Inflammatory macrophage treated with lipopolysaccharide for 4 hours (primary cell): Measurements from ENCODE around the gene PPP3CA.

ENCODE experiments used
- DNase-seq: peaks from one replicate; pipeline ENCODE4 v3.0.0-alpha.2; 2020

Gene PPP3CA

DNA sequence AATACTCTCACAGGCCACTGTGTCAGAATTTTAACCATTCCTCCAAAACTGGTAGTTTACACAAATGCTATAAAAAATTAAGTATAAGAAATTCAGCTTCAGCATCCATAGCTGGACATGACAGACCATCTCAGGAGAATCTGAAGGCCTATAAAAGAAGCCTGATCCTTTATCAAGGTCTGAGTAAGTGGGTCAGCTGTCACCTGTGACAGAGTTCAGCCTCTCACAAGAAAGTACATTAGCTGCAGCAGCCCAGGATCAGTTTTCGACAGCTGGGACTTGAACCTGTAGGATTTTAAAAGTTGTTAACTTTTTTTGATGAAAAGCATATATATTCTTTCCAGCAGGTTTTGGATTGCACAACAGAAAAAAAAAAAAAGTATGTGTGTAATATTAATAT is 60.7 kb downstream of the PPP3CA start:
- no peak for DNase-seq

DNA sequence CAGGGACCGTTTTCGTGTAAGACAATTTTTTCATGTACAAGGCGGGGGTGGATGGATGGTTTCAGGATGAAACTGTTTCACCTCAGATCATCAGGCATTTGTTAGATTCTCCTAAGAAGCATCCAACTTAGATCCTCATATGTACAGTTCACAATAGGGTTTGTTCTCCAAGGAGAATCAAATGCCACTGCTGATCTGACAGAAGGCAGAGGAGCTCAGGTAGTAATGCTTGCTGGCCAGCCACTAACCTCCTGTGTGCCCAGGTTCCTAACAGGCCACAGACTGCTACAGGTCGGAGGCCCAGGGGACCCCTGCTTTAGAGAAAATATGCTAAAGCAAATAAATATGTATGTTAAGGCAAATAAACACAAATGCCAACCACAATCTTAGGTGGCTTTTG is 61.3 kb downstream of the PPP3CA start:
- no peak for DNase-seq

DNA sequence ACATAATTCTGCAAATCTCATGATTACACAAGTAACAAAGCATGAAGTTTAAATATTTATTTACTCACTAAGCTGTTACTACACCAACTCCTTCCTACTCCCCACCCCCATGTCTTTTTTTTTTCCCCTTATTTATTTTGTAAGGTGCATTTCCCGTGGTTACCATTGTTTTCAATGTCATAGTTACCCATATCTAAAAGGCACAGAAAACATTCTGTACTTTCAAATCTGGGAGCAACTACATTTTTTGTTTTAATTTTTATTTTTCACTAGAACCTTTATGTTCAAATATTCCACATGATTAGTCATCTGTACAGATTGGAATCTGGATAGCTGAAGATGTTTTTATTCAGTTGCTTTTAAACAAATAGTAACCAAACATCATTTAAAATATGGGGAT is 62.8 kb downstream of the PPP3CA start:
- DNase-seq: peak; percentile 33

DNA sequence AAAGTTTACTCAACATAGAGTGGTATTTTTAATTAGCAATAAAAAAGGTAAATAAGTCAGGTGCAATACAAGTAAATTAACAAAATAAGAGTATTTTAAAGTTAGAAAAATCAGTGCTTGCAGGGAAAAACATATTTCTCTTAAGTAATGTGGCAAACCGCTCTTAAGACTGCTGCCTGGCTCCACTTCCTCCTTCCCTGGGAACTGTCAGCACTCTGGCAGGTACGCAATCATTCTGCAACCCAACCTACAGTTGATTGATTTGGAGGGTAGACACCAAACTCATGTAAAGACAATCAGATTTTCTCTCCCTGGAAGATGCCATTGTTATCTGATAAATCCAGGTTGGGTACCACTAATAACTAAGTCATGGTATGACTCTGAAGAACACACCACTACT is 63.9 kb downstream of the PPP3CA start:
- DNase-seq: peak; percentile 41

DNA sequence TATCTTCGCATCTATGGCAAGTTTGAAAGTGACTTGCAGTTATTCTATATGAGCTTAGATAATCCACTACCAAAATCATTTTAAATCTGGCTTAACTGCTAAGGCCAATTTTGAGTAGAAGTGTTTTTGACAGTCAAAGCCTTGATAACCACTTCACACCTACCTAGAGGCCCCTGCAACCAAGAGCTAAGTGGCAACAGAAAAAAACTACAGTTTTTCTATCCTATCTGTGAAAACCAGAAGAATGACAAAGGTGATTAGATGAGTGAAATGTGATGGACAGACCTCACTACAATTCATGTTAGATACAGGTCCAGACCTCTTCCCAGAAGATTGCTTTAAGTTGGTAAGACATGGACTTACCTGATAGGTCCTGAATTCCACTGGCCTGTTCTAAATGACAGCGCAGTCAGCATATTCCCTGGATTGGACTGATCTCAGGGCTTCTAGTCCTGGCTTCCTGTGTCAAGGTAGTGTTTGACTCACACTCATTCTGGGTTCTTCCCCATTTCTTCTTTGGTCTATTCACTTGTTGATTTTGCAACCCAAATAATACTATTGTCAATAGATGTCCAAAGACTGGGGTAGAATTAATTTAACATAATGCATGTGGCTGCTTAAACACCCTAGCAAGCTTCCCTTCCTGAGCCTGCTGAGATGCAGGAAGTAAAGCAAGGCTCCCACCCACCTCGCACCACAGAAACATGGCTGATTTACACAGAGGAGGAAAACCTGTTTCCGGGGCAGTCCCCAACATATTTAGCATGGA is 65.1 kb downstream of the PPP3CA start:
- DNase-seq: peak; percentile 68

DNA sequence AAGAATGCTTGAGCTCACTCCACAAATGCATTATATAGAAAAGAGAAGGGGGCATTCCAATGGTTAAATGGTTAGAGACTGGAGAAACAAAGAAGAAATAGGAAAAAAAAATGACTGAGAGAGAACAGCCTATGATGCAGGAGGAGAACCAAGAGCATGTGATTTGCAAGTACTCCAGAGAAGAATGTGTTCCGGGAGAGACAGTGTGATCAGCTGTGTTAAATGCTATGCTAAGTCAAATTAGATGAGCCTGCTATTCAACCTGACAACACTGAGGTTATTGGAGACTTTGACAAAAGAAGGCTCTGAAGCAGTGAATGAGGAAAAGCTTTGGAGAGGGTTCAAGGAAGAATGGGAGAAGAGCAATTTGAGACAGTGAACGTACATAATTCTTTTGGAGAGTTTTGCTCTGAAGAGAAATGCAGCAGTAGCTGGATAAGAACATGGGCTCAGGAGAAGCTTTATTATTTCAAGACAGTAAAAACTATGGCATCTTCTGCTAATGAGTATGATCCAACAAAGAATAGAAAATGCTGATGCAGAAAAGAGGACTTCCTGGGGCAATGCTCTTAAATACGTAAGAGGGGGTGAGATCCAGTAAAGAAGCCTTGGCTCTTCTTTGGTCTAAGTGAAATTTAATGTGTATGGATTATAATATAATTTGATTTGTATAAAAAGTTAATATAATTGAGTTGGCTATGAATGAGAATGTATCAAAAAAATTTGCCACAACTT is 66.3 kb downstream of the PPP3CA start:
- DNase-seq: no peak

DNA sequence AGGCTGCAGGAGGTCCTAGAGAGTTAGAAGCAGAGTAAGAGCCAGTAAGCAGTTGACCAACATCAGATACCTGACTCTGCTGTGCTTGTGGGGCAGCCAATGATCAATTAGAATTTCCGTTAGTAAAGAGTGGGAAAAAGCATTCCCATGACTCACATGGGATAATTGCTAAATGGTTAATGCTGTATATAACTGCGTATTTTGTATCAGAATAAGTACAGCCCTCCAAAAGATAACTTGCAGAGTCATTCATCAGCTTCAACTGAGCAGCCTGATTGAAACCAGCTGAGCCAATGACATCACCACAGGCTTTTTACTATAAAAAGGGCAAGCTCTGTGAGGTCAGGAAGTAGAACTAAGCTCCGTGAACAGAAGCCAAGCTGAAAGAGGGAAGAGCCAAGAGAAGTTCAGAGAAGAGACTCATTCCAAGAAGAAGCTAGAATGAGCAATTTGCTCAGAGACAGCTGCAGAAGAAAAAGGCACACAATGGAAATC is 67.9 kb downstream of the PPP3CA start:
- peak; percentile 84 for DNase-seq

DNA sequence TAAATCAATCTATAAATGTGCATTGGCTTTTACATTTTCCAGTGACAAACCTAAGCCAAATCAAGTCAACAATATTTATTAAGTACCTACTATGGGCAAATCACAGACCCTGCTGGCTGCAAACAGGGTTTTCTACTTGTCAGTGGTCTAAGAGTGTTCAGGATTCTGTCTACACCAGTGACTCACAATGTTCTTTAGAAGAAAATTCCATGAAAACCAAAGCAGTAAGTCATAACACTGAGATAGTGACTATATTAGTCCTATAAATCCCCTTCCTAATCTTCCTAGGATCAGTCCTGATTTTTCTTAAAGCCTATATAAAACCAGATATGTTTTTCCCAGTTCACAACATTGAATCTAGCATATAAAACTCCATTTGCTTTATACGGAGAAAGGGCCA is 69.7 kb downstream of the PPP3CA start:
- DNase-seq: no peak

DNA sequence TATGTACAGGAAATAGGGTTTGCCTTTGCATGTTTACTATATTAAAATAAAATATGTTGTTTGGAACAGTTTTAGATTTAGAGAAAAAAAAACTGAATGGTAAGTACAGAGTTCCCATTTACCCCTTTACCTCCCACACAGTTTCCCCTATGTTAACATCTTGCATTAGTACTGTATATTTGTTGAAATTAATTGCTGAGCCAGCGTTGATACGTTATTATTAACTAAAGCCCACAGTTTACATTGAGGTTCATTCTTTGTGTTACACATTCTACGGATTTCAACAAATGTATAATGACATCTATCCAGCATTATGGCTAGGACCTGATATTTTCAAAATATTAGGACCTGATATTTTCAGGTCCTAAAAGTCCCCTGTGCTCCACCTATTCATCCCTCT is 70.7 kb downstream of the PPP3CA start:
- no peak for DNase-seq

DNA sequence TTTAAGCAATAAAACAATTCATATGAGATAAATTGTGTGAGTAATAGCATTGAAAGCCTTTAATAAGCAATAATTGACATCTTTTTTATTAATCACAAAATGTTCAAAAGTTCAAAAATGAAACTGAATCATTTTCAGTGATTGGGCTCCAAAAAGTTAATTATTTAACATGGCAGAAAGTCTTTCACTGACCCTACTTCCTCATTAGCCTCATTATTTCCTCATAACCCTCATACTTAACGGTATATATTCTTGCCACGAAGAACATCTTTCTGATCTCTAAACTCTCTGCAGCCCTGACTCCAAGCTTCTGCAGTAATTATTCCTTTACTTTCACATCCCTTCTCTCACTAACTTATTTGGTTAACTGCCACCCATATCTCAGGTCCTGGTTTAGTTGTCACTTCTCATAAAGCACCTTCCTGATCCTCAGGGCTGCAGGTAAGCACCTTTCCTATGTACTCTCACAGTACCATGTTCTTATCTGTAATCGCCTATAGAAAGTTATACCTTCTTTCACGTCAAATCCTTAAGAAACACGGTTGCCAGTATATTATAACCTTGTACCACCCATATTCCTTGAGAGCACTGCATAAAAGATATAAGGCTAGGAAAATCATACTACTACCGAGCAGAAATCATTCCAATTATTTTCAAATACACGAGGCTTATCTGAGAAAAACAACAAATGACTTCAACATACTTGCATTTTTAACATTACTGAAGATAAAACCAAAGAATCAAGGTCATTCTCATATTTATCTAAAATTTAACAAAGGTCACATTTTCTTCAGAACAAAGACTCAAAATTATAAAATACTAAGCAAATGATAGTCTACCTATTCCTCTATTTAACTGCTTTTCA is 72.2 kb downstream of the PPP3CA start:
- DNase-seq: peak; percentile 39

DNA sequence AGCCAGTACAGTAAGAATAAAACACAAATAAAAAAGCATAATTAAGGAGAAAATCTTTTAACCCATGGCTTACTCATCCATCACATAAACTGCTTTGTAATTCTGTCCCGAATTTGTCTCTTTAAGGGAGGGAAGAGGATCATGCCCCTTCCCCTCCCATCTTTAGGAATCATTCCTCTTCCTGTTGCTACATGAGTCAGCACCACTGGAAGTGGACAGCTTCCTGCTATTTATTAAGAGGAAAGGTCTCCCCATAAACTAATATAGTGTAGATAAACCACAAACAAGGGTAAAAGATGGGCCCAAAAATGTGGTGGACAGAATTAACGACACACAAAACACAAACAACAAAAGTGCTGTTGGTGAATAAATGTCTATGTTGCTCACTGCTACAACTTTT is 75.8 kb downstream of the PPP3CA start:
- DNase-seq: no peak

DNA sequence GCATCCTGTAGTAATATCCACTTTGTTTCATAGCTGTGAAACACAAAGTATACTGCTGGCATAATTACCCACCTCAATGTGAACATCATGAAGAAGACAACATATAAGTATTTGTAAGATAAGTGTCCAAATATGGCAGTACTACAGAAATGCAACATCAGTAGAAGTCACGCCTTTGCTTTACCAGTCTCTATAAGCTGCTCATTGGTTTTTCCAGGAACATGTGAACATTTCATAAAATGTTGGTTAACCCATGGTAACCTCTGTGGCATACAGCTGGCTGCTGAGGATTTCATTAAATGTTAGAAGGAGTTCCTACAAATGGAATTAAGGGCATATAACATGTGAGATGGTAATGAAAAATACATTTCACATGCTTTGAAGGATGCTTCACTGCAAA is 77.6 kb downstream of the PPP3CA start:
- no peak for DNase-seq

DNA sequence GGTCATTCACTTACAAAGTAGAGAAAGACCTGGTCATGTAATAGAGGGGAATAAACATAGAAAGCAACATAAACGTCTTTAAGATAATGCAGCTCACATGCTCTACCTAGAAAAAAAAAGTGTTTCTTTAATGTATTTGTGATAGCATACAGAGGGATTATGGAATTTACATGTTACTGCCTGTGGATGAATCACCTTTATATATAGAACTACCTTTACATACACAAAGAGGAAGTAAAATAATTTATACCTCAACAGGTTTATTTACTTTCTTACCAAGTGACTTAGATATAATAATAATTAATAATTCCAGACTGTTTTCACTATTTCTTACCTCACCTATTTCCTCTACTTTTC is 81.5 kb downstream of the PPP3CA start:
- no peak for DNase-seq

DNA sequence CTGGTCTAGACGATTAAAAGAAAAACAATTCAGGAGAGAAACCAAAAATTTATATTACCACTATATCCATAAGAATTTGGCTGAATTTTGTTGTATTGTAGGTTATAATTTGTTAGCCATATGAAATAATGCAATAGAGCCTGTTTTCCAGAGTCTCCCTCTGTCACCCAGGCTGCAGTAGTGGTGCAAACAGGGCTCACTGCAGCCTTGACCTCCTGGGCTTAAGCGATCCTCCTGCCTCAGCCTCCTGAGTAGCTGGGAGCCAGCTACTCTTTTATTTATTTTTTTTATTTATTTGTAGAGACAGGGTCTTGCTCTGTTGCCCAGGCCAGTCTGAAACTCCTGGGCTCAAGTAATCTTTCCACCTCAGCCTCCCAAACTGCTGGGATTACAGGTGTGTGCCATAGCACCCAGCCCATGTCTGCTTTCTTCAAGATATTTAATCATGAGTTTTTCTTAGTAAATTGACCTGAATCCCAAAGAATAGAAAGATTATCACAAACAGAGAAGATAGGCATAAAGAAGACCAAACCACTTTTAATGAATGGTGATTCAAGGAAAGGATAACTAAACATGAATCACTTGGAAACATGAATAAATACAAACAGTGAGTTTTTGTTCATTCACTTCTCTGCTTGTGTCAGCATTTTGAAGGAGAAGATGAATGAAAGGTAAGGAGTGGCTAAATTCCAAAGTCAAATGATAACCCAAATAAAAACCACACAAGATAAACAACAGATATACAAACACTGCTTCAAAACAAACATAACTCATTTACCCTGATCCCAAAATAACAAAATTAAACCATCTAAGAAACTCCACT is 82.1 kb downstream of the PPP3CA start:
- no peak for DNase-seq

DNA sequence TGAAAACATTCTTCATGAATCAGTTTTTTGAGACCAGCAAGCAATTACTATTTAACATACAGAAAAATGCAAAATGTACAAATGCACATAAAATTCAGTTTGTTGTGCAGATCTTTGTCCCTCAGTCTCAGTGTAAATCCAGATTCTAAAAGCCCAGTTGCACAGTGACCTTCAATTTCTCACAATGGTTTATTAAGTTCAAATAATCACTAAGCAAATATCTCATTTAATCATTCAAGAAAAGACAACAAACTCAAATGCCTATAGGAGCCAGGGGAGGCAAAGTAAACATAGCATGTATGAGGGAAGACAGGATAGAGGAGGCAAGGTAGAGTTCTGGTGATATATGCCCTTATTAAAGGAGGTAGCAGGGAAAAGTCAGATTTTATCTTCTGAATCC is 82.8 kb downstream of the PPP3CA start:
- no peak for DNase-seq

DNA sequence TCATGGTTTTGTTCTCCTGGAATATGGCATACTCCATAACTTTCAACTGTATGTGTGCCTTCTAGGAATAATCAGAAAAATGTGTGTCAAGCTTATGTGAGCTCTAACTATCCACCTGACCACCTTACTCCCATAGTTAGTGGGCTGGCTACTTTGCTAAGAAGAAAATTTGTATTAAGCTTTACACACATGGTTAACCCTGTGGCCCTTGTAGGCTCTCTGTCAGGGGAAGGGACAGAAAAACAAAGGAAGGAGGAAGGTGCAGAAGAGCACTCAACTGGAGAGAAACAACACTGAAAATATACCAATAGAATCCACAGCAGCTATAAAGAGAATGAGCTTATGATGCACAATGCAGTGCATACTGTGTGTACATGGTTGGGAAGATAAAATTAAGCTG is 84.6 kb downstream of the PPP3CA start:
- no peak for DNase-seq

DNA sequence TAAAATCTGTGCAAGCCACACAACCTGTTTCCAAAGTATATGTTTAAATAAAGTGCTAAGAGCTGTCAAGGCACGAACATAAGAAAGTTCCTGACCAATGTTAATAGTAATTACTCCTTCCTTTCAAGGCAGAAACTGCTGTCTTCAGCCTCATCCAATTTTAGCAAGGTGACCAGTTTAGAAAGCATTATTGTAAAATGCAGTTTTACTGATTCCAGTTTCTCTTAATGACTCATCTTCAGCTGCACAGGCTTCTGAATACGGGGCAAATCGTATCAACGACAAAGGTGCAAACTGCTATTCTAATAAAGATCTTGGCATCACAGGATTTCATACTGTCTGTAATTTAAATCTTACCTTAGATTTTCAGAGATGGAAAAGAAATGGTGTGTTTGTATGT is 87.5 kb downstream of the PPP3CA start:
- no peak for DNase-seq

DNA sequence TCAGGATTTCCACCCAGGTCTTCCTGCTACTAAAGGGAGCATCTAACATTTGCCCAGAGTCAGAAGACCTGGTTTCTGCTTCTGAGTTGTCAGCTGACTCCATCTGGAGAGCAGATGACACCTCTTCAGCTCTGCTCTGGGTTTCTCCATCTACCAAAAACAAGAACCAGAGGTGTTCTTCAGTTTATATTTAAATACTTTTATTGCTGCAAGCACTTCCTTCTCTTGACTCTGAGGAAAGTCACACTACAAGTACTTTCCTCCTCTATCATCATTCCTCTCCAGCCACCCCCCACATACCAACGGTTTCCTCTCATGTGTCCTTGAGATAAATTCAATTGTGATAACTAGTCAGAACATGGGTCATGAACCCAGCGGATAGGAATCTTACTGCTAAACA is 88.4 kb downstream of the PPP3CA start:
- peak; percentile 18 for DNase-seq

DNA sequence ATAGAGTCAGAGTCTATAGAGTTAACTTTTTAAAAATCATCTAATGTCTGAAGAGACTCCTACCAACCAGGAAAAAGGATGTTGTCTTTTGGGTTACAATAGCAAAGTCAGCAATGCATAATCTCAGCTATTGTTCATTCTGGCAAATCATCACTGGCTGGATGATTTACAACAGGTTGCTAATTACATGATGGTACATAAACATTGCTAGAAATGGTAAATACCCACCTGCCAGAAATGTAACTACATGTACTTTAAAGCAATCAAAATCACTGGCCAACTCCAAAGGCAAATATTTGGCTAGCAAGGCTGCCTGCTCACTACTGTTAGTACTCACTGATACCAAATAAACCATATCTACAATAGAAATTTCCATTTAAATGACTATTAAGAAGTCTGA is 91.1 kb downstream of the PPP3CA start:
- DNase-seq: no peak

DNA sequence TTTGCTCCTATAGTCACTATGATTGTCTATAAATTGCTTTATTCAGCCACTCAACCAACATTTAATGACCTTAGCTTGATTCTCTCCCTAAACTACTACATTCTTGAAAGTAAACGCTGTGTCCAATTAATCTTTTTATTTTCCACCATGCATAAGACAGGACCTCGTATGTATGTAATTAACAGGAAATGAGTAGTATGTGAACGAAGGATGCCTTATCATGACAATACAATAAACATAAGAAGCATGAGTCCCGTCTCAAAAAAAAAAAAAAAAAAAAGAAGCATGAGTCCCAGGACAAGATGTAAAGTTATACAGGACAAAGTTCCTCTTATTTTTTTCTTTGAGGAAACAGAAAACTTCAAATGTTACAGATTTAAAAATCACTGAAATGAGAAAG is 92.5 kb downstream of the PPP3CA start:
- DNase-seq: no peak

DNA sequence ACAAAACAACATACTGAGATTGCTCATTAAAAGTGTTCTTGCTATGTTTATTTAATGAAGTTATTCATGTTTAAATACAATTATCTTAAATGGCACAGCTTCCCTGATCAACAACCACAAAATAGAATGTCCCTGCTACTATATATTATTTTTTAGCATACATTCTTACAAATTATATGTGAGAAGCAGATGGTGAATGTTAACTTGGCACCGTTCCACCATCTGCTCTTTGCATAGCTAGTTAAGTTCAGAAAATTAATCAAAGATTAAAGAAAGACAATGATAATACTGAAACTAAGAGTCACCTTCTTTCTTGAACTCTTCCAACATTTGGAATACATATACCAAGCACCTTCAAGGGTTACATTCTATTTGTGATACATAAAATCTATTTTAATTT is 94.2 kb downstream of the PPP3CA start:
- DNase-seq: no peak

DNA sequence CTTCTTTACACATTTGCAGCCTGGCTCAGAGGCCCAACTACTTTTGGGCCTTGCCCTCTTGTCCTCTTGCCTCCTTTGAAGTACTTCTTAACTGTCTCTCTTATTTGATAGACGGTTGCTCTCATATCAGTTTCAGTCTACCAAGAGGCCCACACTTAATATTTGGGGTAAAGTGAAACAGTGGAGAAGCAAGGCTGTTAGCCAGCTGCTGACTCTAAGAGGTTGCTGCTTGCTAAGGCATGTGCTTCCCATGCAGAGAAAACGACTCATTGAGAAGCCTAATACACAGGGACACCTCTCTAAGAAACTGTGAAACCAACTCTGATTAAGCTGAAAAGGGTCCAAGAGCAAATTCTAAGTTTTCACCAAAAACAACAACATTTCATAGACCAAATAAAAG is 94.6 kb downstream of the PPP3CA start:
- no peak for DNase-seq

DNA sequence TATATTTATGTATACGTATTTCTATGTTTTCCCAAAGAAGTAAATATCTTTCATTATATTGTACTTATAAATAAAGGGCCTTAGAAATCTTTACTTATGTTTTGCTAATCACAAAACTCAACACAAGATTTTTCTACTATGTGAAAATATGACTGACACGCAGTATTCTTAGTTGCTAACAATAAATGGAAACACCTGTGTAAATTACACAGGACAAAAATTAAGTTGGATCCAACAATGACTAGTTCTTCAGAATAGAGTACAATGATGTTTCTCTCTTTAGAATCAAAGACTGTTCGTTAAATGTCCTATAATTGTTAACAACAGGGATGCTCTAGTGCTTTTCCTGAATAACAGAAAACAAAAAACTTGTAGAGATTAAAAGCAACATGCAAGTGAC is 96.1 kb downstream of the PPP3CA start:
- no peak for DNase-seq
